GM21367 (cell line): ENCODE data around the gene PPP1R10.
"Not testable (repeated sequence)": the region's sequence is repeated elsewhere in the genome, so short reads cannot be mapped to it uniquely, and the experiment has no call there.

Source experiments
- ATAC-seq: cut with Tn5 transposase; IDR thresholded peaks from one replicate; pipeline ENCODE4 v1.9.1; 2021; ENCODE audit not compliant: unreplicated experiment

The PPP1R10 gene

DNA sequence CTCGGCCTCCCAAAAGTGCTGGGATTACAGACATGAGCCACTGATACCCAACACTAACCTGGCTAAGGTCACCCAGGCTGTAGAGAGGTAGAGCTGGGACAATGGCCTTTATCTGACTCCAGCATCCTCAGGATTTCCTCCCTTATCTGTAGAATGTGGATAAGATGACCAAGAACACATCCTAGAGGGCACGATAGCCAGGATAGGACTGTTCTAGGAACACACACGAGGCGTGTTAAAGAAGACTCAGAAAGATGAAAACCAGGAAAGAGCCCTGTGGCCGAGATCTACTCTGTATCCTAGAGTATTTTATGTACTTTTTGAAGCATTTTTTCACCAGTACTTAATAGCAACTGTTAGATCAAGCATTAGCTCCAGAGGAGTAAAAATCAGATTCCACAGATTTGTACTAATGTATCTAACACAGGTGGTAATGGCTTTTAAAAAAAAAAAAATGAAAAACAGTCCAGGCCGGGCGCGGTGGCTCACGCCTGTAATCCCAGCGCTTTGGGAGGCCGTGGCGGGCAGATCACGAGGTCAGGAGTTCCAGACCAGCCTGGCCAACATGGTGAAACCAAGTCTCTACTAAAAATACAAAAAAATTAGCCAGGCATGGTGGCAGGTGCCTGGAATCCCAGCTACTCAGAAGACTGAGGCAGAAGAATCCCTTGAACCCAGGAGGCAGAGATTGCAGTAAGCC is 17.3 kb downstream of the PPP1R10 start:
- no peak for ATAC-seq

- no peak for ATAC-seq
These were observed 18.0 kb downstream of the PPP1R10 start for GRCh38 chr6:30598912-30599624.

GRCh38 chr6:30597315-30598144 is 19.5 kb downstream of the PPP1R10 start:
- not testable (repeated sequence) for ATAC-seq

DNA sequence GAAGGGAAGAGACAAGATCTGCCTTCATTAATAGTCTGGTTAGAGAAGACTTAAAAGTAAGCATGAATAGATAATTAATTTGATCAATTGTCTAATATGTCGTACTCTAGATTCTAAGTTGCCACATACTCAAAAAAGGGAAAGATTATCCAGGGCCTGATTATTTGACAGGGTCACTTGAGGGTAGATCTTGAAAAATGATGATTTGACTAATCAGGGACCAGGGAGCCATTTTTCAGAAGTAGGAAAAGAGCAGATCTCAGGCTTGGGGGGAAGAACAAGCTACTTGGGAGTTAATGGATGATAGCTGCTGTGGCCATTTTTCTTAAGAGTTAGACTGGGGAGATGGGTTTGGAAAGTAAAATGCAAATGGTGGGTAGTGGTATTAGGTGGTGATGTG is 24.8 kb downstream of the PPP1R10 start:
- no peak for ATAC-seq

DNA sequence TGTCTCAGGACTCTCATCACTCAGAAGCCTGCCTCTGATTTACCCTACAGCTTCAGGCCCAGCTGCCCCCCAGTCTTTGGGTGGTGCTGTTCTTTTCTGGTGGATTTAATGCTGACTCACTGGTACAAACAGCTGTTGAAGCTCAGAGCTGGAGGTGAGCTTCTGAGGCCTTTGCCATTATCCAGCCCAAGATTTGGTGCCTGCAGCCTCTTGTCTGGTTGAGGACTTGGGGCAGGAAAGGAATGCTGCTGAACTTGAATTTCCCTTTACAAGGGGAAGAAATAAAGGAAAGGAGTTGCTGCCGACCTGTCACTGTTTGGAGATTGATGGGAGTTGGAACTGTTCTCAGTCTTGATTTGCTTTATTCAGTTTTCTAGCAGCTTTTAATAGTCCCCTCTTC is 26.0 kb downstream of the PPP1R10 start:
- no peak for ATAC-seq

DNA sequence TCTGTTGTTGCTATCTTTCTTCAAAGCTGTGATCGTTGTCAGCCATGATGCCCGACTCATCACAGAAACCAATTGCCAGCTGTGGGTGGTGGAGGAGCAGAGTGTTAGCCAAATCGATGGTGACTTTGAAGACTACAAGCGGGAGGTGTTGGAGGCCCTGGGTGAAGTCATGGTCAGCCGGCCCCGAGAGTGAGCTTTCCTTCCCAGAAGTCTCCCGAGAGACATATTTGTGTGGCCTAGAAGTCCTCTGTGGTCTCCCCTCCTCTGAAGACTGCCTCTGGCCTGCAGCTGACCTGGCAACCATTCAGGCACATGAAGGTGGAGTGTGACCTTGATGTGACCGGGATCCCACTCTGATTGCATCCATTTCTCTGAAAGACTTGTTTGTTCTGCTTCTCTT is 26.5 kb downstream of the PPP1R10 start:
- ATAC-seq = no peak

DNA sequence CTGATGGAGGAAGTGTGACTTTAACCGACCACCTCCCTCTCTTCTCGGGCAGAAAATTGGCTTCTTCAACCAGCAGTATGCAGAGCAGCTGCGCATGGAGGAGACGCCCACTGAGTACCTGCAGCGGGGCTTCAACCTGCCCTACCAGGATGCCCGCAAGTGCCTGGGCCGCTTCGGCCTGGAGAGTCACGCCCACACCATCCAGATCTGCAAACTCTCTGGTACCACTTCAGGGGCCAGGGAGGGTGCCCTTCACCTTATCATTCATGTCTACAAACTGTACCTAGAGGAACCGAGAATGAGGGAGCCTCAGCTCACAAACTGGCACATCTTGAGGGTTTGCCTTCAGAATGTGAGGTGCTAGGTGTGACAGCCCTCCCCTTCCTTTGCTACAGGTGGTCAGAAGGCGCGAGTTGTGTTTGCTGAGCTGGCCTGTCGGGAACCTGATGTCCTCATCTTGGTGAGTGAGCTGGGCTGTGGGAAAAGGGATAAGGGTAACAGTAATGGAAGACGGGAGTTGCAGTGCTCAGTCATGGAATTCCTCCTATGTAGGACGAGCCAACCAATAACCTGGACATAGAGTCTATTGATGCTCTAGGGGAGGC is 27.2 kb downstream of the PPP1R10 start:
- ATAC-seq = no peak

GRCh38 chr6:30583921-30584320 is 33.1 kb downstream of the PPP1R10 start:
- ATAC-seq = no peak

- ATAC-seq = no peak
These were observed 39.0 kb downstream of the PPP1R10 start for GRCh38 chr6:30578051-30578450.

GRCh38 chr6:30573113-30573512 is 43.9 kb downstream of the PPP1R10 start:
- no peak for ATAC-seq

- ATAC-seq = no peak
These were observed 44.9 kb downstream of the PPP1R10 start for GRCh38 chr6:30572148-30572547.

GRCh38 chr6:30571762-30572082 is 45.3 kb downstream of the PPP1R10 start:
- no peak for ATAC-seq

DNA sequence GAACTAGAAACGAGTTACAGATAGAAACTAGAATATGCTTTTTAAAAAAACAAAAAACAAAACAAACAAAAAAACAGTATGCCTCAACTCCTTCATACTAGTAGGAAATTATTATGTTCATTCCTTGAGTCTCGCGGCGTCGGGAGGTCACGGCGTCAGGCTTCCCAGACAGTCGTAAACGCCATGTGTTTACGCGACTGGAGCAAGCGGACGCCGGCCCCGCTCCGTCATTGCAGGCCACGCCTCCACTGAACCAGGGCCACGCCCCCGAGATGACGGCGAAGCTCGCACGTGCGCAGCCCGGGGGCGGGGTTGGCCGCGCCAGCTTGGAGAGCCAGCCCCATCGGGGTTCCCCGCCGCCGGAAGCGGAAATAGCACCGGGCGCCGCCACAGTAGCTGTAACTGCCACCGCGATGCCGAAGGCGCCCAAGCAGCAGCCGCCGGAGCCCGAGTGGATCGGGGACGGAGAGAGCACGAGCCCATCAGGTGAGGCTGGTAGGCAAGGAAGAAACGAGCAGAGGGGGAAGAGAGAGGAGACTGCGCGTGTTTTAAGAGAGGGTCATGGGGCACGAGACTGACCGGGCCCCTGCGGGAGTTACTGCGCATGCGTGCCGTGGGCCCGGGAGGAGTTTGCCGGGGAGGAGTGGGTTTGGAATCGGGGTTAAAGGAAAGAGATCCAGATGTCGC is 45.8 kb downstream of the PPP1R10 start, which contains the start of gene ABCF1:
ABCF1 (plus strand) TSS at position 368 of the 687 bp plus-strand sequence; CDS start at position 414, 46 bp downstream.
- peak; percentile 79 for ATAC-seq

- ATAC-seq = peak; percentile 20
These were observed 46.3 kb downstream of the PPP1R10 start for GRCh38 chr6:30570740-30571074.

- ATAC-seq = no peak
These were observed 46.8 kb downstream of the PPP1R10 start for GRCh38 chr6:30570263-30570662.

DNA sequence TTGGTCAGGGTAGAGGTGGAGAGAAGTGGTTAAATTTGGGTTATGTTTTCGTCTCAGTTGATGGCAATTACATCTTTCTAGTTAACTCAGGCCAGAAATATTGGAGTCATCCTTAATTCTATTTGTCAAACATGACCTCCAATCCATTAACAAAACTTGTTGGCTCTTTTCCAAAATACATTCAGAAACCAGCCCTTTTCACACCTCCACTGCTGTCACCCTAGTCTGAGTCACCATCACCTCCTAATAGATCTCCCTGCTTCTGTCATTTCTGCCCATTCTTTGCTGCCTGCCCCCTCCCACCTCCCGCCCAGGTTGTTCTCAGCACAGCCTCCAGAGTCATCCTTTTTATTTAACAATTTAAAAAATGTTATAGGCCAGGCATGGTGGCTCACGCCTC is 48.8 kb downstream of the PPP1R10 start:
- no peak for ATAC-seq

GRCh38 chr6:30565772-30566171 is 51.3 kb downstream of the PPP1R10 start:
- ATAC-seq = no peak

DNA sequence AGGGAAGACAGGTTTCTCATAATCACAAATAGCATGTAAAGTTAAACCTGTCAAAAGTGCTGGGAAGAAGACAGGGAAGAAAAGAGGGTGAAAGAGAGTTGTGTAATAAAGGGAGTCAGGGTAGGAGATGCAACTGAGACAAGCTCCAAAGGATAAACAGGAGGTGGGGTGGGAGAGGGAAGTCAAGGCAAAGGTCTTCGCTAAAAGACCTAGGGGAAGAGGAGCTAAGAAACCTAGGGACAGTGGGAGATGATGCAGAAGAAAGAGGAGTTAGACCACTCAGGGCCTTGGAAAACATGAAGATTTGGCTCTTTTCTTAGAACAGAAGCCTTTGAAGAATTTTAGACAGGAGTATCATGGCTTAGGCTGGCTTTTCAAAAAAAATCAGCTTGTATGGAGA is 52.9 kb downstream of the PPP1R10 start:
- ATAC-seq = no peak

DNA sequence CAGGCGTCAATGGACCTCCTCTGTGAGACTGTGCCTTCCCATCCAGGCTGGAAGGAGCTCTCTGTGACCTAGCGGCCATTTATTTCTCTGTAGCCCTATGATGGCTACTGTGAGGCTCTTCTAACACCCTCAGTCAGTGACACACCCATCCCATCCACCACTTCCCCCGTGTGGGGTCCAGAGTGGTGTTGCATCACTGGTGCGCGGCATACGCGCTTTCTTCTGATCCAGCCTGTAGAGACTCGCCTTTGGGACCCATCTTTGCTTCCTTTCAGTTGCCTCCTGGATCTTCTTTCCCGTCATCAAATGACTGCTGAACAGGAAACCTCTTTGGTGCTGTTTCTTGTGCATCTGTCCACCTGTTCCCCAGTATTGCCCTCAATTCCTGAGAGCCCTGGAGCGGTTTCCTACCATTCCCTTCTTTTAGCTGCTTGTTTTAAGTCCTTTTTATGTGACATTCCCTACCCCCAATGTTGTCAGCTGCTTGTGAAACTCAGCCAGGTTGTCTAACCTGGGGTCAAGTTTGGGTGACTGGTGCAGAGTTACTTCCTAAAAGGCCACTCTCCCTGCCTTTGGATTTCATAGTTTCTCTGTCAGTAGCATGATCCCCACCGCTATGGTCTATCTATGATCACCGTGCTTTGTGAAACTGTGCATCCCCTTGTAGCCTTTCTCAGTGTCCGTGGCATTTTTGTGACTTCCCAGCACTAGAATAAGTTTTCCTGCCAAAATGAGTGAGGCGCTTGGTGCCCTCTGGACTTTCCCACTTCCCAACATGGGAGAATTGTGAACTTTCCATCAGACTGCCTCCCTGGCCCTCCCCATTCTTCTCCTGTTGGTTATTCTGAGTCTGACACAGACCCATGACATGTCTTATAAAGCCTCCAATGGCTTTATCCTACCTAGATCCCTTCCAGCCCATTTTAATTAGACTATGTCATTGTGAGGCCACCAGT is 54.3 kb downstream of the PPP1R10 start:
- no peak for ATAC-seq

GRCh38 chr6:30560930-30561329 is 56.1 kb downstream of the PPP1R10 start:
- no peak for ATAC-seq
